WTC11 (cell line): Measurements from ENCODE around the gene PTPRC.

Experiments used
- CREB1 ChIP-seq: sonication (generic); formaldehyde crosslinking; IDR thresholded peaks from 2 replicates; pipeline ENCODE4 v1.8.0; 2023; ENCODE audit warnings: mild to moderate bottlenecking, missing genetic modification reagents
- CTCF ChIP-seq: fragments of 200-600 bp; IDR thresholded peaks from 2 replicates; pipeline ENCODE4 v1.8.0; 2022; ENCODE audit warnings: antibody characterized with exemption
- NR1H2 ChIP-seq: sonication (generic); formaldehyde crosslinking; IDR thresholded peaks from 2 replicates; pipeline ENCODE4 v1.9.0; 2021; ENCODE audit warnings: mild to moderate bottlenecking, moderate library complexity, missing genetic modification reagents
- NR2C2 ChIP-seq: sonication (generic); formaldehyde crosslinking; IDR thresholded peaks from 2 replicates; pipeline ENCODE4 v1.8.0; 2022; ENCODE audit warnings: mild to moderate bottlenecking, missing genetic modification reagents
- SMAD4 ChIP-seq: sonication (generic); formaldehyde crosslinking; IDR thresholded peaks from 2 replicates; pipeline ENCODE4 v1.8.0; 2022; ENCODE audit warnings: mild to moderate bottlenecking, missing genetic modification reagents
- TEAD4 ChIP-seq: sonication (generic); formaldehyde crosslinking; IDR thresholded peaks from 2 replicates; pipeline ENCODE4 v1.8.0; 2022; ENCODE audit warnings: mild to moderate bottlenecking, missing genetic modification reagents
- USF2 ChIP-seq: sonication (generic); formaldehyde crosslinking; IDR thresholded peaks from 2 replicates; pipeline ENCODE4 v1.8.1; 2023; ENCODE audit warnings: mild to moderate bottlenecking, missing genetic modification reagents, moderate library complexity

- TF ChIP-seq NR2C2 = no peak
- no peak for TF ChIP-seq CTCF
- TF ChIP-seq CREB1 (CRISPR knock-in tag) = no peak
- no peak for TF ChIP-seq USF2 (CRISPR knock-in tag)
- TF ChIP-seq TEAD4 (CRISPR knock-in tag) = no peak
- TF ChIP-seq SMAD4 (CRISPR knock-in tag) = no peak
- no peak for TF ChIP-seq NR1H2 (CRISPR knock-in tag)
These were observed 57.4 kb downstream of the PTPRC start for GRCh38 chr1:198696211-198696610.
